Measurements from ENCODE around the gene CTIF. TPM values are rescaled to one million over a fixed set of nuclear protein-coding genes. Genes with fewer than 3 reads are reported as not detected.

The CTIF gene
- polyA plus RNA-seq, 1 of the 3 experiments (the other 2 are of a cell fraction): 47.2 TPM

GRCh38 chr18:48642503-48642902 is 103.7 kb downstream of the CTIF start:
- DNase-seq: no peak
- H2AFZ ChIP-seq (ENCODE audit: low read depth): no peak overlapping the region
- TF ChIP-seq FOSL2 (IDR thresholded peaks at IDR 0.05; ENCODE audit: borderline replicate concordance, low read depth): no peak
- TF ChIP-seq YY1 (IDR thresholded peaks at IDR 0.05; ENCODE audit: low read depth): no peak
- no peak for TF ChIP-seq ZBTB33 (IDR thresholded peaks at IDR 0.05; ENCODE audit: borderline replicate concordance, low read depth)
- TF ChIP-seq USF2 (IDR thresholded peaks at IDR 0.05; ENCODE audit: borderline replicate concordance, low read depth, low read length): no peak
- no peak for TF ChIP-seq USF1 (IDR thresholded peaks at IDR 0.05; ENCODE audit: borderline replicate concordance, low read depth)
- TF ChIP-seq TAF1 (IDR thresholded peaks at IDR 0.05; ENCODE audit: borderline replicate concordance, low read depth, low read length): no peak
- no peak for TF ChIP-seq PBX3 (IDR thresholded peaks at IDR 0.05)
- no peak for TF ChIP-seq TCF12 (IDR thresholded peaks at IDR 0.05)
- TF ChIP-seq RXRA (IDR thresholded peaks at IDR 0.05; ENCODE audit: borderline replicate concordance, low read depth): no peak
- no peak for TF ChIP-seq GABPA (IDR thresholded peaks at IDR 0.05; ENCODE audit: low read depth)
- no peak for TF ChIP-seq CTCF (IDR thresholded peaks at IDR 0.05)
- TF ChIP-seq RCOR1 (IDR thresholded peaks at IDR 0.05; ENCODE audit: low read length): no peak
- ChIA-PET CTCF (no interaction called here), POLR2A (no interaction called here)
- H3K9me2 ChIP-seq: no peaks in the 10 kb centered on the region
- no peaks in the 10 kb centered on the region for H3F3A ChIP-seq (replicated peaks; ENCODE audit: insufficient read depth)
- peaks cover 3% of the 10 kb centered on the region; the same call in 1 of the 2 replicates for H4K20me1 ChIP-seq (ENCODE audit: insufficient read depth)
- 100% methylated on average over 1 of the region's 1 CpG for WGBS (ENCODE audit: low lambda C conversion rate)
- no peak overlapping the region for H3K27ac ChIP-seq (ENCODE audit: low read depth in 2 of 2, low read length in 1 of 2)
- H3K27me3 ChIP-seq (ENCODE audit: insufficient read depth): no peaks in the 10 kb centered on the region
- H3K9me3 ChIP-seq: no peaks in the 10 kb centered on the region
- H3K9ac ChIP-seq: no peak overlapping the region
- H3K4me2 ChIP-seq: no peak overlapping the region
- peaks cover 14 to 24% of the 10 kb centered on the region in 2 experiments for H3K36me3 ChIP-seq (replicated peaks in 1 of 2; ENCODE audit: control insufficient read depth in 1 of 2, insufficient read depth in 2 of 2, low read length in 1 of 2)
- H3K4me3 ChIP-seq (ENCODE audit: low read depth in 2 of 2, low read length in 1 of 2): no peak overlapping the region
- peaks cover 0 to 5% of the 10 kb centered on the region in 2 experiments; a peak in 2 of 4 replicates for H3K4me1 ChIP-seq (ENCODE audit: control insufficient read depth in 1 of 2, insufficient read depth in 2 of 2, low read depth in 1 of 2, low read length in 1 of 2)
- peaks cover 90% of the 10 kb centered on the region; the same call in 1 of the 2 replicates for H3K79me2 ChIP-seq (ENCODE audit: insufficient read depth)

Data from SK-N-SH (cell line).